H1 (cell line): ENCODE data around the gene STAP2. TPM values are rescaled to one million over a fixed set of nuclear protein-coding genes. Genes with fewer than 3 reads are reported as not detected.

ENCODE experiments used
- CTCF ChIA-PET: fragments of 300-600 bp; sonication (Branson Sonifier 250); formaldehyde crosslinking; loops from one replicate; lab custom pipeline; 2021; ENCODE audit not compliant: partially characterized antibody; lab: Charles Lee
- POLR2A ChIA-PET: fragments of 300-600 bp; sonication (Branson Sonifier 250); formaldehyde crosslinking; loops from one replicate; lab custom pipeline; 2021; ENCODE audit warnings: inconsistent platforms; ENCODE audit not compliant: partially characterized antibody; lab: Charles Lee
- DNase-seq, 2 experiments: peaks; one replicate each; pipeline versions ENCODE4 v3.0.0 to v3.0.0-alpha.2; 2010 to 2022; ENCODE audit warnings: low spot score in 2 of 2, low read depth in 1 of 2, mixed read lengths in 1 of 2
- FAIRE-seq: peaks from 2 replicates; lab custom pipeline; 2011; peaks lifted over from hg19 to GRCh38; lab: Jason Lieb, UNC
- H2AFZ ChIP-seq: 2 replicates; pipeline ENCODE4 v1.8.1; 2012; ENCODE audit warnings: low read length, inconsistent platforms
- H2AK5ac ChIP-seq: 2 replicates; pipeline ENCODE4 v1.6.1; 2013; ENCODE audit warnings: low read depth, low read length
- H2BK120ac ChIP-seq: replicated peaks from 2 replicates; pipeline ENCODE3; 2013; ENCODE audit warnings: low read depth, low read length, inconsistent platforms
- H2BK12ac ChIP-seq: 2 replicates; pipeline ENCODE4 v1.6.1; 2013; ENCODE audit warnings: low read depth, low read length
- H2BK15ac ChIP-seq: 2 replicates; pipeline ENCODE4 v1.6.1; 2013; ENCODE audit warnings: low read length
- H2BK20ac ChIP-seq: 2 replicates; pipeline ENCODE4 v1.6.1; 2013; ENCODE audit warnings: low read length
- H2BK5ac ChIP-seq: 2 replicates; pipeline ENCODE4 v1.6.1; 2013; ENCODE audit warnings: low read depth, low read length
- H3K14ac ChIP-seq: 2 replicates; pipeline ENCODE4 v1.6.1; 2013; ENCODE audit warnings: inconsistent platforms; ENCODE audit not compliant: insufficient read length
- H3K18ac ChIP-seq: 2 replicates; pipeline ENCODE4 v1.6.1; 2013; ENCODE audit warnings: low read length; ENCODE audit errors: extremely low read depth
- H3K23ac ChIP-seq: 2 replicates; pipeline ENCODE4 v1.6.1; 2013; ENCODE audit warnings: inconsistent platforms; ENCODE audit not compliant: insufficient read length
- H3K23me2 ChIP-seq: 2 replicates; pipeline ENCODE4 v1.6.1; 2013; ENCODE audit warnings: low read depth, low read length
- H3K27ac ChIP-seq: 2 replicates; pipeline ENCODE4 v1.6.1; 2011; ENCODE audit warnings: low read depth, low read length, inconsistent platforms
- H3K27me3 ChIP-seq, 4 experiments: replicated peaks in 1 of 4; 1 replicate in 1 of 4; 2 replicates in 3 of 4; pipeline versions ENCODE4 v1.6.1 to v1.8.1; 2011 to 2013; ENCODE audit warnings: low read length in 3 of 4, mild to moderate bottlenecking in 3 of 4, inconsistent platforms in 2 of 4, mixed read lengths in 2 of 4, moderate library complexity in 1 of 4; ENCODE audit not compliant: control insufficient read depth in 3 of 4, insufficient read depth in 3 of 4; ENCODE audit errors: extremely low read depth in 1 of 4
- H3K36me3 ChIP-seq, 4 experiments: 2 replicates each; pipeline versions ENCODE4 v1.6.1 to v1.8.1; 2011 to 2013; ENCODE audit warnings: mild to moderate bottlenecking in 4 of 4, low read length in 3 of 4, moderate library complexity in 2 of 4, control low read depth in 1 of 4, inconsistent platforms in 1 of 4; ENCODE audit not compliant: insufficient read depth in 4 of 4, control insufficient read depth in 2 of 4
- H3K4ac ChIP-seq: replicated peaks from 2 replicates; pipeline ENCODE3; 2013; ENCODE audit warnings: low read length, low read depth, mixed read lengths, inconsistent platforms; ENCODE audit not compliant: insufficient read length
- H3K4me1 ChIP-seq, 4 experiments: replicated peaks in 1 of 4; 1 replicate in 1 of 4; 2 replicates in 3 of 4; pipeline versions ENCODE4 v1.6.1 to v1.8.1; 2011 to 2013; ENCODE audit warnings: low read length in 3 of 4, inconsistent platforms in 2 of 4, mixed read lengths in 1 of 4; ENCODE audit not compliant: insufficient read depth in 4 of 4, control insufficient read depth in 3 of 4
- H3K4me2 ChIP-seq, 2 experiments: 2 replicates each; pipeline versions ENCODE4 v1.6.1 to v1.8.1; 2011 to 2013; ENCODE audit warnings: low read depth in 2 of 2, low read length in 2 of 2, control low read depth in 1 of 2, inconsistent platforms in 1 of 2, mild to moderate bottlenecking in 1 of 2; ENCODE audit not compliant: insufficient read depth in 1 of 2
- H3K4me3 ChIP-seq, 4 experiments: fragments of 200-600, 300-600 bp in 1 of 4; sonication (generic), shearing (Covaris generic), sonication (Bioruptor Twin) in 1 of 4; 2 replicates each; pipeline versions ENCODE4 v1.5.1 to v1.8.1; 2011 to 2016; ENCODE audit warnings: low read length in 4 of 4, low read depth in 3 of 4, control low read depth in 2 of 4, inconsistent platforms in 2 of 4, mild to moderate bottlenecking in 2 of 4, mixed read lengths in 1 of 4, moderate library complexity in 1 of 4; ENCODE audit not compliant: insufficient read depth in 2 of 4; ENCODE audit errors: extremely low read depth in 1 of 4
- H3K56ac ChIP-seq: replicated peaks from 2 replicates; pipeline ENCODE3; 2013; ENCODE audit warnings: low read depth, mild to moderate bottlenecking, mixed read lengths, low read length, inconsistent platforms; ENCODE audit not compliant: insufficient read length
- H3K79me1 ChIP-seq: 2 replicates; pipeline ENCODE4 v1.6.1; 2013; ENCODE audit warnings: low read depth, low read length, control low read depth
- H3K79me2 ChIP-seq, 2 experiments: 2 replicates each; pipeline versions ENCODE4 v1.6.1 to v1.8.1; 2012 to 2013; ENCODE audit warnings: low read length in 2 of 2, mild to moderate bottlenecking in 2 of 2, inconsistent platforms in 1 of 2; ENCODE audit not compliant: insufficient read depth in 2 of 2, control insufficient read depth in 1 of 2
- H3K9ac ChIP-seq, 4 experiments: replicated peaks in 1 of 4; 1 replicate in 1 of 4; 2 replicates in 3 of 4; pipeline versions ENCODE4 v1.6.1 to v1.8.1; 2011 to 2013; ENCODE audit warnings: low read depth in 3 of 4, low read length in 3 of 4, control low read depth in 2 of 4, mild to moderate bottlenecking in 2 of 4, moderate library complexity in 2 of 4, inconsistent platforms in 1 of 4; ENCODE audit errors: extremely low read depth in 1 of 4
- H3K9me3 ChIP-seq, 2 experiments: 2 replicates each; pipeline versions ENCODE4 v1.6.1 to v1.8.1; 2012 to 2013; ENCODE audit warnings: mild to moderate bottlenecking in 2 of 2, moderate library complexity in 2 of 2, control low read depth in 1 of 2, inconsistent platforms in 1 of 2, low read depth in 1 of 2, low read length in 1 of 2, mixed read lengths in 1 of 2; ENCODE audit not compliant: insufficient read depth in 2 of 2
- H4K20me1 ChIP-seq, 2 experiments: replicated peaks in 1 of 2; 2 replicates each; pipeline versions ENCODE3 to v1.8.1; 2011 to 2013; ENCODE audit warnings: inconsistent platforms in 2 of 2, low read length in 2 of 2, mild to moderate bottlenecking in 1 of 2; ENCODE audit not compliant: insufficient read depth in 2 of 2, control insufficient read depth in 1 of 2
- H4K5ac ChIP-seq: 2 replicates; pipeline ENCODE4 v1.6.1; 2013; ENCODE audit warnings: low read length, low read depth, mixed read lengths, inconsistent platforms; ENCODE audit not compliant: insufficient read length
- H4K8ac ChIP-seq: 2 replicates; pipeline ENCODE4 v1.8.0; 2013; ENCODE audit warnings: mild to moderate bottlenecking, moderate library complexity, low read length, inconsistent platforms; ENCODE audit not compliant: insufficient read depth; ENCODE audit errors: extremely low read depth
- H4K91ac ChIP-seq: replicated peaks from 2 replicates; pipeline ENCODE3; 2013; ENCODE audit warnings: low read length, mixed read lengths, inconsistent platforms; ENCODE audit not compliant: insufficient read length
- ASH2L ChIP-seq: fragments of 200-600, 300-600 bp; sonication (generic); IDR thresholded peaks from one replicate; pipeline ENCODE4 v1.7.1; 2017; ENCODE audit warnings: low read length
- EGR1 ChIP-seq: IDR thresholded peaks from 2 replicates; pipeline ENCODE4 v1.6.1; 2011; ENCODE audit warnings: low read depth, low read length, borderline replicate concordance
- FOSL1 ChIP-seq: IDR thresholded peaks from 2 replicates; pipeline ENCODE4 v1.6.1; 2011; ENCODE audit warnings: mild to moderate bottlenecking, low read depth, low read length, moderate library complexity; ENCODE audit not compliant: insufficient read depth
- GTF2F1 ChIP-seq: IDR thresholded peaks from 2 replicates; pipeline ENCODE4 v1.6.1; 2012; ENCODE audit warnings: low read depth, low read length, improper control_type of control experiment, borderline replicate concordance
- JUND ChIP-seq: IDR thresholded peaks from 2 replicates; pipeline ENCODE4 v1.6.1; 2011; ENCODE audit warnings: mild to moderate bottlenecking, improper control_type of control experiment, low read length
- PHF8 ChIP-seq: fragments of 200-600 bp; sonication (generic); conservative IDR thresholded peaks from 2 replicates; pipeline ENCODE4 v1.7.1; 2012; ENCODE audit warnings: low read depth, mild to moderate bottlenecking, inconsistent platforms, low read length, moderate library complexity
- RXRA ChIP-seq: IDR thresholded peaks from 2 replicates; pipeline ENCODE4 v1.6.1; 2011; ENCODE audit warnings: low read depth, mild to moderate bottlenecking, low read length, moderate library complexity; ENCODE audit not compliant: insufficient read depth
- SP1 ChIP-seq: IDR thresholded peaks from 2 replicates; pipeline ENCODE4 v1.6.1; 2011; ENCODE audit warnings: low read depth, low read length
- TEAD4 ChIP-seq: IDR thresholded peaks from 2 replicates; pipeline ENCODE4 v1.6.1; 2012; ENCODE audit warnings: low read depth, low read length, inconsistent platforms, mixed read lengths
- WGBS, 2 experiments: shearing (Covaris generic) in 1 of 2; methylation state at CpG; one replicate each; pipeline versions ENCODE4 v1.1.6 to v1.1.7; 2013 to 2015; ENCODE audit warnings: low lambda C conversion rate in 2 of 2, mixed read lengths in 2 of 2, inconsistent platforms in 1 of 2, low coverage in 1 of 2, missing lambda C conversion rate in 1 of 2; ENCODE audit not compliant: insufficient replicate concordance in 2 of 2, insufficient coverage in 1 of 2, insufficient read length in 1 of 2; ENCODE audit errors: extremely low coverage in 1 of 2, missing lambda C conversion rate in 1 of 2; 5-methylcytosine and 5-hydroxymethylcytosine counted together
- polyA plus RNA-seq, 7 experiments: library from polyadenylated mRNA; depleted of rRNA in 3 of 7; stranded (reverse) in 5 of 7; unstranded in 2 of 7; fragments of >200 nt in 5 of 7; fragments of 200-250 nt in 2 of 7; gene quantifications; 1 replicate in 5 of 7; 2 replicates in 1 of 7; 4 replicates in 1 of 7; pipeline versions ENCODE4 v1.2.1 to v1.2.3, GENCODE V29; 2011 to 2013; ENCODE audit warnings: missing spikeins in 2 of 7, mixed read lengths in 2 of 7
- total RNA-seq: library from RNA; stranded (reverse); fragmentation: NEBNext Ultra II Directional; extraction: Animal tissue kit (Norgen Biotek cat#: 25700); gene quantifications from 2 replicates; pipeline ENCODE4 v1.2.1, GENCODE V29; 2021
- TF ChIP-seq, protein P1 (sequence below), 3 experiments: IDR thresholded peaks; 1 replicate in 2 of 3; 2 replicates in 1 of 3; pipeline versions ENCODE4 v1.5.1 to v1.6.1; 2011; ENCODE audit warnings: low read length in 3 of 3, mild to moderate bottlenecking in 3 of 3, inconsistent platforms in 2 of 3, low read depth in 1 of 3, moderate library complexity in 1 of 3; ENCODE audit not compliant: insufficient read depth in 1 of 3; ENCODE audit errors: control extremely low read depth in 1 of 3

The STAP2 gene
- total and polyA plus RNA-seq, 2 of the 8 experiments (the other 6 are each of a cell fraction or from before 2014, with no cell fraction given) = 15.3 to 37.3 TPM

DNA sequence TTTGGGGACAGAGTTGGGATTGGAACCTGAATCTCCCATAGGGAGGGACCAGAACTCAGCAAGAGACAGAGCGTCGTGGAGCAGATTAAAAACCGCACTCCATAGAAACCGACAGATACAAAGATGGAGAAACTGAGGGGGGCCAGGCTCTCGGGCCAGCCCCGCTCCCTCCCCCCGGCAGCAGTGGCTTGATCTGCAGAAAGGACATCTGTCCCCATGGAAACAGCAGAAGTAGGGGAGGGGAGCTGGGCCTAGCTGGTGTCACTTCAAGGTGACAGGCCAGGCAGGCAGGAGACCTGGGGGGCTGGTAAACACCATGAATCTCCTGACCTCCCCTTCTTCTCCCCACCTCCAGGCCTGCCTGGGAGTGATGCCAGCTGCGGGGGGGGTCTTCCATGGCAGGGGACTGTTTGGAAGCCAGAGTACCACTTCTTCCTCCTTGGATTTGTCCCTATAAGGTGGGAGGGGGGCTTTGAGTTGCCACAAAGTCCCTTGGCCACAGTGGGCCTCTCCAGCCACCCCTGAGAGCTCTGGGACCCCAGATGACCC, 47.4 kb downstream of the STAP2 start:
- H3K14ac ChIP-seq = no peak overlapping the region
- no peaks in the 10 kb centered on the region for H3K79me1 ChIP-seq
- ChIA-PET CTCF (interaction anchor here (1.2 to 1.5 kb wide), 2 partner anchors 25 to 35 kb away, joined by 3 to 5 read pairs; no protein-coding TSS in a partner anchor), POLR2A (interaction anchor here (0.7 to 1.9 kb wide), 7 partner anchors 11 to 118 kb away, joined by 3 to 4 read pairs (median 3); partner anchors contain the start of genes CHAF1A and TMIGD2)
- H4K20me1 ChIP-seq = no peaks in the 10 kb centered on the region
- H4K91ac ChIP-seq = no peak overlapping the region
- no peak overlapping the region for H2AK5ac ChIP-seq
- no peaks in the 10 kb centered on the region for H3K36me3 ChIP-seq
- no peak overlapping the region for H2BK15ac ChIP-seq
- no peak overlapping the region for H2BK20ac ChIP-seq
- H3K27ac ChIP-seq = no peak overlapping the region
- H3K23ac ChIP-seq = no peak overlapping the region
- no peak overlapping the region for H3K18ac ChIP-seq
- FAIRE-seq (no peak), DNase-seq (no peak)
- H2AFZ ChIP-seq = no peak overlapping the region
- H3K4me1 ChIP-seq = peaks cover 0 to 4% (median 0%) of the 10 kb centered on the region in 4 experiments; a peak in 2 of 7 replicates
- 88% methylated on average over 8 of the region's 8 CpGs; no CpG with 5 or more reads in 1 of the 2 experiments for WGBS, 2 experiments
- H3K56ac ChIP-seq = no peak overlapping the region
- no peak overlapping the region for H3K4ac ChIP-seq
- H3K9me3 ChIP-seq = no peaks in the 10 kb centered on the region
- H3K23me2 ChIP-seq = no peaks in the 10 kb centered on the region
- no peak overlapping the region; the same call in 1 of the 2 replicates for H4K8ac ChIP-seq
- H3K4me2 ChIP-seq = no peak overlapping the region
- H3K4me3 ChIP-seq = no peak overlapping the region
- H2BK120ac ChIP-seq = no peak overlapping the region
- no peak overlapping the region for H2BK12ac ChIP-seq
- H4K5ac ChIP-seq = no peak overlapping the region
- no peaks in the 10 kb centered on the region for H3K79me2 ChIP-seq
- no peak overlapping the region for H2BK5ac ChIP-seq
- H3K27me3 ChIP-seq = no peaks in the 10 kb centered on the region; a peak in 1 of 7 replicates
- H3K9ac ChIP-seq = no peak overlapping the region
- TF ChIP-seq, protein P1, sequence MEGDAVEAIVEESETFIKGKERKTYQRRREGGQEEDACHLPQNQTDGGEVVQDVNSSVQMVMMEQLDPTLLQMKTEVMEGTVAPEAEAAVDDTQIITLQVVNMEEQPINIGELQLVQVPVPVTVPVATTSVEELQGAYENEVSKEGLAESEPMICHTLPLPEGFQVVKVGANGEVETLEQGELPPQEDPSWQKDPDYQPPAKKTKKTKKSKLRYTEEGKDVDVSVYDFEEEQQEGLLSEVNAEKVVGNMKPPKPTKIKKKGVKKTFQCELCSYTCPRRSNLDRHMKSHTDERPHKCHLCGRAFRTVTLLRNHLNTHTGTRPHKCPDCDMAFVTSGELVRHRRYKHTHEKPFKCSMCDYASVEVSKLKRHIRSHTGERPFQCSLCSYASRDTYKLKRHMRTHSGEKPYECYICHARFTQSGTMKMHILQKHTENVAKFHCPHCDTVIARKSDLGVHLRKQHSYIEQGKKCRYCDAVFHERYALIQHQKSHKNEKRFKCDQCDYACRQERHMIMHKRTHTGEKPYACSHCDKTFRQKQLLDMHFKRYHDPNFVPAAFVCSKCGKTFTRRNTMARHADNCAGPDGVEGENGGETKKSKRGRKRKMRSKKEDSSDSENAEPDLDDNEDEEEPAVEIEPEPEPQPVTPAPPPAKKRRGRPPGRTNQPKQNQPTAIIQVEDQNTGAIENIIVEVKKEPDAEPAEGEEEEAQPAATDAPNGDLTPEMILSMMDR (IDR thresholded peaks at IDR 0.05; ENCODE audit: control extremely low read depth in 1 of 3, insufficient read depth in 1 of 3, low read depth in 1 of 3, low read length in 3 of 3) = no peak
- TF ChIP-seq PHF8 (no peak), FOSL1 (no peak), JUND (no peak), GTF2F1 (no peak), SP1 (no peak), ASH2L (no peak), TEAD4 (no peak), EGR1 (no peak), RXRA (no peak)
